AML-193 (cell line): ENCODE measurements around the gene CCDC102A.

ENCODE experiments used
- DNase-seq, 2 experiments: peaks; one replicate each; lab custom pipeline; 2025; lab: John Stamatoyannopoulos, UW

The CCDC102A gene

GRCh38 chr16:57518520-57518919 lies 17.9 kb downstream of the CCDC102A start:
- no peak for DNase-seq

- DNase-seq: no peak
These were observed 18.7 kb downstream of the CCDC102A start for GRCh38 chr16:57517397-57518367.

- no peak for DNase-seq
These were observed 19.6 kb downstream of the CCDC102A start for GRCh38 chr16:57516773-57517172.

- DNase-seq: no peak
These were observed 20.1 kb downstream of the CCDC102A start for GRCh38 chr16:57516176-57516725.

- no peak for DNase-seq
These were observed 21.4 kb downstream of the CCDC102A start for GRCh38 chr16:57514791-57515600.

GRCh38 chr16:57514371-57514770 lies 22.0 kb downstream of the CCDC102A start:
- DNase-seq: no peak

GRCh38 chr16:57513371-57514102 lies 22.8 kb downstream of the CCDC102A start:
- no peak for DNase-seq

- DNase-seq: no peak
These were observed 23.9 kb downstream of the CCDC102A start for GRCh38 chr16:57512296-57513001.

GRCh38 chr16:57510016-57510871 lies 26.1 kb downstream of the CCDC102A start:
- no peak for DNase-seq

GRCh38 chr16:57509231-57509923 lies 27.0 kb downstream of the CCDC102A start:
- DNase-seq: no peak

GRCh38 chr16:57508035-57508425 lies 28.3 kb downstream of the CCDC102A start:
- no peak for DNase-seq

GRCh38 chr16:57507136-57508034 lies 29.0 kb downstream of the CCDC102A start:
- DNase-seq: no peak

GRCh38 chr16:57505169-57505568 lies 31.2 kb downstream of the CCDC102A start:
- no peak for DNase-seq

GRCh38 chr16:57504491-57504890 lies 31.9 kb downstream of the CCDC102A start:
- no peak for DNase-seq

- DNase-seq: no peak
These were observed 32.4 kb downstream of the CCDC102A start for GRCh38 chr16:57504001-57504400.

- DNase-seq: no peak
These were observed 33.0 kb downstream of the CCDC102A start for GRCh38 chr16:57503366-57503765.

GRCh38 chr16:57502048-57502775 lies 34.2 kb downstream of the CCDC102A start:
- no peak for DNase-seq

- DNase-seq: no peak
These were observed 34.9 kb downstream of the CCDC102A start for GRCh38 chr16:57501492-57501891.
